H9 (cell line): ENCODE results near the gene SDK1. TPM values are rescaled to one million over a fixed set of nuclear protein-coding genes. Genes with fewer than 3 reads are reported as not detected.

Experiments
- DNase-seq: peaks from one replicate; pipeline ENCODE4 v3.0.0-alpha.2; 2017
- H2AFZ ChIP-seq: one replicate; pipeline ENCODE4 v1.6.1; 2013; ENCODE audit warnings: mild to moderate bottlenecking, low read length, control low read depth, moderate library complexity
- H2AK5ac ChIP-seq: 2 replicates; pipeline ENCODE4 v1.6.1; 2013; ENCODE audit warnings: low read length, control low read depth, mixed read lengths; ENCODE audit not compliant: insufficient read length
- H2BK120ac ChIP-seq: one replicate; pipeline ENCODE4 v1.6.1; 2013; ENCODE audit warnings: low read depth, mild to moderate bottlenecking, low read length, control low read depth, inconsistent platforms; ENCODE audit not compliant: poor library complexity, severe bottlenecking
- H2BK12ac ChIP-seq: 2 replicates; pipeline ENCODE4 v1.6.1; 2013; ENCODE audit warnings: low read length, control low read depth, mixed read lengths, low read depth; ENCODE audit not compliant: insufficient read length
- H2BK15ac ChIP-seq: 2 replicates; pipeline ENCODE4 v1.6.1; 2013; ENCODE audit warnings: low read depth, low read length, control low read depth
- H2BK20ac ChIP-seq: one replicate; pipeline ENCODE4 v1.6.1; 2013; ENCODE audit warnings: low read depth, mild to moderate bottlenecking, low read length, control low read depth, inconsistent platforms; ENCODE audit not compliant: poor library complexity, severe bottlenecking
- H2BK5ac ChIP-seq: 2 replicates; pipeline ENCODE4 v1.6.1; 2013; ENCODE audit warnings: low read length, control low read depth, mixed read lengths; ENCODE audit not compliant: insufficient read length
- H3K14ac ChIP-seq: 2 replicates; pipeline ENCODE4 v1.6.1; 2013; ENCODE audit warnings: low read length, control low read depth; ENCODE audit not compliant: insufficient read depth
- H3K18ac ChIP-seq: 2 replicates; pipeline ENCODE4 v1.6.1; 2013; ENCODE audit warnings: low read depth, mild to moderate bottlenecking, mixed read lengths, low read length, control low read depth; ENCODE audit not compliant: insufficient read length
- H3K23ac ChIP-seq: 2 replicates; pipeline ENCODE4 v1.6.1; 2013; ENCODE audit warnings: low read length, control low read depth, mixed read lengths, low read depth; ENCODE audit not compliant: insufficient read length
- H3K23me2 ChIP-seq: 2 replicates; pipeline ENCODE4 v1.6.1; 2013; ENCODE audit warnings: low read depth, mild to moderate bottlenecking, mixed read lengths, low read length, control low read depth; ENCODE audit not compliant: insufficient read length, poor library complexity, severe bottlenecking
- H3K27ac ChIP-seq: 2 replicates; pipeline ENCODE4 v1.5.1; 2013; ENCODE audit warnings: low read length, control low read depth, mixed read lengths, low read depth; ENCODE audit not compliant: insufficient read length
- H3K27me3 ChIP-seq: 2 replicates; pipeline ENCODE4 v1.6.1; 2013; ENCODE audit warnings: low read length, control low read depth, inconsistent platforms; ENCODE audit not compliant: insufficient read depth
- H3K4ac ChIP-seq: 2 replicates; pipeline ENCODE4 v1.6.1; 2013; ENCODE audit warnings: low read depth, mild to moderate bottlenecking, control low read depth, inconsistent platforms, low read length, moderate library complexity
- H3K4me1 ChIP-seq: 2 replicates; pipeline ENCODE4 v1.6.1; 2013; ENCODE audit warnings: low read length, control low read depth, inconsistent platforms; ENCODE audit not compliant: insufficient read depth
- H3K4me2 ChIP-seq: 2 replicates; pipeline ENCODE4 v1.6.1; 2013; ENCODE audit warnings: low read length, control low read depth, mixed read lengths; ENCODE audit not compliant: insufficient read length, insufficient read depth
- H3K56ac ChIP-seq: 2 replicates; pipeline ENCODE4 v1.6.1; 2013; ENCODE audit warnings: low read depth, mild to moderate bottlenecking, mixed read lengths, low read length, control low read depth; ENCODE audit not compliant: insufficient read length
- H3K79me1 ChIP-seq: 2 replicates; pipeline ENCODE4 v1.6.1; 2013; ENCODE audit warnings: low read depth, mild to moderate bottlenecking, moderate library complexity, low read length, control low read depth, inconsistent platforms; ENCODE audit not compliant: insufficient read depth, poor library complexity, severe bottlenecking
- H3K79me2 ChIP-seq: 2 replicates; pipeline ENCODE4 v1.6.1; 2013; ENCODE audit warnings: low read length, control low read depth, inconsistent platforms; ENCODE audit not compliant: insufficient read depth
- H3K9ac ChIP-seq: 2 replicates; pipeline ENCODE4 v1.6.1; 2013; ENCODE audit warnings: low read length, control low read depth, mixed read lengths; ENCODE audit not compliant: insufficient read length; ENCODE audit errors: extremely low read depth
- H3K9me3 ChIP-seq: one replicate; pipeline ENCODE4 v1.6.1; 2013; ENCODE audit warnings: low read depth, low read length, inconsistent platforms; ENCODE audit not compliant: control insufficient read depth
- H3T11ph ChIP-seq: one replicate; pipeline ENCODE4 v1.6.1; 2013; ENCODE audit warnings: mild to moderate bottlenecking, low read length, control low read depth, inconsistent platforms
- H4K20me1 ChIP-seq: one replicate; pipeline ENCODE4 v1.6.1; 2013; ENCODE audit not compliant: control insufficient read depth, insufficient read length, insufficient read depth
- H4K5ac ChIP-seq: 2 replicates; pipeline ENCODE4 v1.6.1; 2013; ENCODE audit warnings: low read depth, mild to moderate bottlenecking, mixed read lengths, low read length, control low read depth; ENCODE audit not compliant: insufficient read length
- H4K8ac ChIP-seq: replicated peaks from 2 replicates; pipeline ENCODE4 v1.6.1; 2013; ENCODE audit warnings: low read length, control low read depth, mixed read lengths, low read depth; ENCODE audit not compliant: insufficient read length
- H4K91ac ChIP-seq: 2 replicates; pipeline ENCODE4 v1.6.1; 2013; ENCODE audit warnings: low read depth, mild to moderate bottlenecking, moderate library complexity, mixed read lengths, low read length, control low read depth; ENCODE audit not compliant: insufficient read length
- H3K27ac Mint-ChIP-seq, 3 experiments: 2 replicates in 2 of 3; 3 replicates in 1 of 3; pipeline ENCODE4 v1.8.0; 2020 to 2021; ENCODE audit warnings: mixed read lengths in 3 of 3, mild to moderate bottlenecking in 1 of 3, moderate library complexity in 1 of 3
- H3K27me3 Mint-ChIP-seq: 2 replicates; pipeline ENCODE4 v1.8.0; 2021; ENCODE audit warnings: low read depth, mild to moderate bottlenecking, moderate library complexity, mixed read lengths
- H3K36me3 Mint-ChIP-seq, 3 experiments: 2 replicates in 2 of 3; 3 replicates in 1 of 3; pipeline ENCODE4 v1.8.0; 2020 to 2021; ENCODE audit warnings: low read depth in 3 of 3, mixed read lengths in 3 of 3; ENCODE audit not compliant: insufficient read depth in 1 of 3
- H3K4me1 Mint-ChIP-seq, 2 experiments: 2 replicates each; pipeline ENCODE4 v1.8.0; 2020; ENCODE audit warnings: mixed read lengths in 2 of 2
- H3K4me3 Mint-ChIP-seq, 2 experiments: 2 replicates in 1 of 2; 3 replicates in 1 of 2; pipeline ENCODE4 v1.8.0; 2020 to 2021; ENCODE audit warnings: mild to moderate bottlenecking in 2 of 2, mixed read lengths in 2 of 2, moderate library complexity in 1 of 2
- H3K9me3 Mint-ChIP-seq, 2 experiments: 2 replicates in 1 of 2; 3 replicates in 1 of 2; pipeline ENCODE4 v1.8.0; 2020; ENCODE audit warnings: mild to moderate bottlenecking in 2 of 2, mixed read lengths in 2 of 2, moderate library complexity in 1 of 2
- CTCF ChIP-seq: fragments of 200-600 bp; sonication (generic); conservative IDR thresholded peaks from 3 replicates; pipeline ENCODE4 v1.8.0; 2021; ENCODE audit warnings: antibody characterized with exemption, mild to moderate bottlenecking
- WGBS: extraction: QIAGEN DNeasy Blood & Tissue Kit; methylation state at CpG from one replicate; pipeline ENCODE4 v1.1.7; 2013; ENCODE audit warnings: missing lambda C conversion rate, low lambda C conversion rate, mixed read lengths; ENCODE audit not compliant: insufficient read length; ENCODE audit errors: extremely low coverage; 5-methylcytosine and 5-hydroxymethylcytosine counted together
- total RNA-seq: library from RNA; stranded (reverse); gene quantifications from 2 replicates; pipeline ENCODE4 v1.2.1, GENCODE V29; 2021

SDK1 gene
- total RNA-seq, 1 experiment from 2014 or later, result 8.7 TPM

- H3K18ac ChIP-seq, result no peak overlapping the region
- no peak overlapping the region for H3K56ac ChIP-seq
- H3K14ac ChIP-seq, result no peak overlapping the region
- Mint-ChIP-seq H3K27ac (no peak overlapping the region), H3K9me3 (peaks cover 0 to under 1% of the 10 kb centered on the region in 2 experiments; a peak in 2 of 5 replicates), H3K36me3 (peaks cover 0 to 8% (median 5%) of the 10 kb centered on the region in 3 experiments; a peak in 3 of 7 replicates), H3K4me3 (no peak overlapping the region), H3K4me1 (0 out of 4 replicates have a peak, but pooled peaks cover 0 to 3% of the 10 kb centered on the region in 2 experiments), H3K27me3 (no peaks in the 10 kb centered on the region)
- H3T11ph ChIP-seq, result no peak overlapping the region
- H3K27me3 ChIP-seq, result no peaks in the 10 kb centered on the region
- no peak overlapping the region for H3K9ac ChIP-seq
- no peak overlapping the region for H2BK15ac ChIP-seq
- H4K8ac ChIP-seq, result no peak overlapping the region
- H3K4ac ChIP-seq, result no peak overlapping the region
- no peaks in the 10 kb centered on the region for H4K20me1 ChIP-seq
- no peak overlapping the region for H2BK5ac ChIP-seq
- H2AFZ ChIP-seq, result no peak overlapping the region
- no peak for DNase-seq
- H2BK12ac ChIP-seq, result no peak overlapping the region
- WGBS, result no CpG with 5 or more reads among the region's 6 CpGs
- no peak overlapping the region for H2BK120ac ChIP-seq
- H3K4me1 ChIP-seq, result no peaks in the 10 kb centered on the region
- H4K91ac ChIP-seq, result no peak overlapping the region
- H3K9me3 ChIP-seq, result no peaks in the 10 kb centered on the region
- no peak overlapping the region for H4K5ac ChIP-seq
- H3K4me2 ChIP-seq, result no peak overlapping the region
- no peaks in the 10 kb centered on the region for H3K79me2 ChIP-seq
- TF ChIP-seq CTCF, result no peak
- H3K79me1 ChIP-seq, result no peaks in the 10 kb centered on the region
- H3K23me2 ChIP-seq, result no peaks in the 10 kb centered on the region
- no peak overlapping the region for H2BK20ac ChIP-seq
- no peak overlapping the region for H3K27ac ChIP-seq
- no peak overlapping the region for H2AK5ac ChIP-seq
- no peak overlapping the region for H3K23ac ChIP-seq
Measured at GRCh38 chr7:4054158-4054557, 753.1 kb downstream of the SDK1 start.
